Adipocyte (in vitro differentiated cells): Measurements from ENCODE around the gene RIGI.

ENCODE experiments used
- DNase-seq: peaks from one replicate; pipeline ENCODE4 v3.0.0-alpha.2; 2015; ENCODE audit warnings: low read depth
- H3K27me3 ChIP-seq: replicated peaks from 2 replicates; pipeline ENCODE4 v1.7.0; 2013; ENCODE audit warnings: mild to moderate bottlenecking, low read length, moderate library complexity; ENCODE audit not compliant: control insufficient read depth, insufficient read depth
- H3K36me3 ChIP-seq: 2 replicates; pipeline ENCODE4 v1.7.0; 2013; ENCODE audit warnings: low read length, mild to moderate bottlenecking, moderate library complexity; ENCODE audit not compliant: control insufficient read depth, insufficient read depth, severe bottlenecking
- H3K4me1 ChIP-seq: 2 replicates; pipeline ENCODE4 v1.7.0; 2013; ENCODE audit warnings: mild to moderate bottlenecking, low read length, moderate library complexity; ENCODE audit not compliant: control insufficient read depth, insufficient read depth
- H3K4me3 ChIP-seq: 2 replicates; pipeline ENCODE4 v1.7.0; 2013; ENCODE audit warnings: mild to moderate bottlenecking, low read length, moderate library complexity
- H3K9ac ChIP-seq: 2 replicates; pipeline ENCODE4 v1.7.0; 2013; ENCODE audit warnings: mild to moderate bottlenecking, low read length, moderate library complexity
- H3K9me3 ChIP-seq: 2 replicates; pipeline ENCODE4 v1.7.0; 2013; ENCODE audit warnings: mild to moderate bottlenecking, low read length, moderate library complexity; ENCODE audit not compliant: control insufficient read depth

The RIGI gene

GRCh38 chr9:32487981-32488380 is 38.0 kb downstream of the RIGI start:
- Histone ChIP-seq H3K4me3 (no peak overlapping the region), H3K27me3 (no peaks in the 10 kb centered on the region), H3K4me1 (peaks cover 3% of the 10 kb centered on the region), H3K36me3 (peaks cover 36% of the 10 kb centered on the region), H3K9ac (no peak overlapping the region), H3K9me3 (no peaks in the 10 kb centered on the region)
- peak; percentile 53 for DNase-seq

- no peak overlapping the region for H3K9ac ChIP-seq
- peak; percentile 39 for DNase-seq
- H3K4me3 ChIP-seq: no peak overlapping the region
- H3K36me3 ChIP-seq: peaks cover 42% of the 10 kb centered on the region
- no peaks in the 10 kb centered on the region for H3K27me3 ChIP-seq
- no peaks in the 10 kb centered on the region for H3K9me3 ChIP-seq
- peaks cover 3% of the 10 kb centered on the region for H3K4me1 ChIP-seq
Measured at GRCh38 chr9:32486839-32487562, 39.0 kb downstream of the RIGI start.

GRCh38 chr9:32483343-32483742 is 42.7 kb downstream of the RIGI start:
- no peak for DNase-seq
- Histone ChIP-seq H3K36me3 (peaks cover 60% of the 10 kb centered on the region), H3K9ac (no peak overlapping the region), H3K9me3 (no peaks in the 10 kb centered on the region), H3K4me3 (no peak overlapping the region), H3K4me1 (peaks cover 3% of the 10 kb centered on the region), H3K27me3 (no peaks in the 10 kb centered on the region)
